ENCODE data around the gene HOXC10.

The HOXC10 gene

DNA sequence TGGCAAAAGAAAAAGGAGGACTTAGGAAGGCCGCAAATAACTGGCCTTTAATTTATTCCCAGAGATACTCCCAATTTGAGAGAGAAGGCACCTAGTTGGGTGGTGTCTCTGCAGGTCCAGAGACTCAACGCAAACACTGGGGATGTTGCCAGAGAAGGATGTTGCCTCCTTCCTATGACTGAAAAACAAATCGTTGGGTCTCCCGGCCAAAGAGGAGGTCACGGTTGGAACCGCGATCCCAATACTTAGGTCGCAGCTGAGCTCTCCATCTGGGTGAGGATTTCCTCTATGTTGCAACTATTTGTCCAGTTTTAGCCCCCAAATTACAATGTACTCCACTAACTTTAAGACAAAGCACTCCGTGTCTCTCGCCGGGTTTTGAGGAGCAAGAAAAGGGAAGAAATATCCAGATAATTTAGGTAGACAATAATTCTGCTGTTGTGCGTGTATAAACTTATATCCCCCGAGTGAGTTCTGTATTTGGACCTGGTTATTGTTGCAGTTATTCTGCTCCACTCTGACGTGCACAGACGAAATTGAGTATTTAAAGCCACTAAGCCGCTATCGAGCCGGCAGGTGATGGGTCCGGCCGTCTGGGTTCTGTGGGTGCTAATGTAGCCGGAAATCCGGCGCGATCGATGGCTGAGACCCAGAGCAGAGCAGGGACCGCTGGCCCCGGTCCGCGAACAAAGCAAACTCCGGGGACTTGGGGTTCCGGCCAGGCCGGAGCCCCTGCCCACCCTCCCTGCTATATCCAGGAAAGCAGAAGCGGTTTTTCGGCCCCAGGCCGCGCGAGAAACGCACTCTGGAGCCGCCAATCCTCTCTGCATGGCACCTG lies 24.5 kb upstream of the HOXC10 start:
- TF ChIP-seq, protein P1, sequence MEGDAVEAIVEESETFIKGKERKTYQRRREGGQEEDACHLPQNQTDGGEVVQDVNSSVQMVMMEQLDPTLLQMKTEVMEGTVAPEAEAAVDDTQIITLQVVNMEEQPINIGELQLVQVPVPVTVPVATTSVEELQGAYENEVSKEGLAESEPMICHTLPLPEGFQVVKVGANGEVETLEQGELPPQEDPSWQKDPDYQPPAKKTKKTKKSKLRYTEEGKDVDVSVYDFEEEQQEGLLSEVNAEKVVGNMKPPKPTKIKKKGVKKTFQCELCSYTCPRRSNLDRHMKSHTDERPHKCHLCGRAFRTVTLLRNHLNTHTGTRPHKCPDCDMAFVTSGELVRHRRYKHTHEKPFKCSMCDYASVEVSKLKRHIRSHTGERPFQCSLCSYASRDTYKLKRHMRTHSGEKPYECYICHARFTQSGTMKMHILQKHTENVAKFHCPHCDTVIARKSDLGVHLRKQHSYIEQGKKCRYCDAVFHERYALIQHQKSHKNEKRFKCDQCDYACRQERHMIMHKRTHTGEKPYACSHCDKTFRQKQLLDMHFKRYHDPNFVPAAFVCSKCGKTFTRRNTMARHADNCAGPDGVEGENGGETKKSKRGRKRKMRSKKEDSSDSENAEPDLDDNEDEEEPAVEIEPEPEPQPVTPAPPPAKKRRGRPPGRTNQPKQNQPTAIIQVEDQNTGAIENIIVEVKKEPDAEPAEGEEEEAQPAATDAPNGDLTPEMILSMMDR (IDR thresholded peaks at IDR 0.05; ENCODE audit: low read depth, low read length) = no peak
- TF ChIP-seq EZH2phosphoT487 (IDR thresholded peaks at IDR 0.05; ENCODE audit: low read depth) = no peak
- Histone ChIP-seq H3K27me3 (ENCODE audit: low read depth, low read length) (peaks cover 17% of the 10 kb centered on the region), H4K20me1 (ENCODE audit: insufficient read depth, low read length) (no peaks in the 10 kb centered on the region), H3K9ac (ENCODE audit: low read length) (no peak overlapping the region), H2AFZ (ENCODE audit: low read depth, low read length) (no peak overlapping the region), H3K4me1 (ENCODE audit: low read length) (peaks cover 23% of the 10 kb centered on the region), H3K9me3 (ENCODE audit: insufficient read depth, low read length) (no peaks in the 10 kb centered on the region), H3K4me3 (ENCODE audit: low read length) (no peak overlapping the region), H3K27ac (ENCODE audit: low read length) (no peak overlapping the region), H3K79me2 (ENCODE audit: low read length) (no peaks in the 10 kb centered on the region), H3K4me2 (ENCODE audit: low read length) (no peak overlapping the region), H3K36me3 (replicated peaks; ENCODE audit: low read depth, low read length) (no peaks in the 10 kb centered on the region)

DNA sequence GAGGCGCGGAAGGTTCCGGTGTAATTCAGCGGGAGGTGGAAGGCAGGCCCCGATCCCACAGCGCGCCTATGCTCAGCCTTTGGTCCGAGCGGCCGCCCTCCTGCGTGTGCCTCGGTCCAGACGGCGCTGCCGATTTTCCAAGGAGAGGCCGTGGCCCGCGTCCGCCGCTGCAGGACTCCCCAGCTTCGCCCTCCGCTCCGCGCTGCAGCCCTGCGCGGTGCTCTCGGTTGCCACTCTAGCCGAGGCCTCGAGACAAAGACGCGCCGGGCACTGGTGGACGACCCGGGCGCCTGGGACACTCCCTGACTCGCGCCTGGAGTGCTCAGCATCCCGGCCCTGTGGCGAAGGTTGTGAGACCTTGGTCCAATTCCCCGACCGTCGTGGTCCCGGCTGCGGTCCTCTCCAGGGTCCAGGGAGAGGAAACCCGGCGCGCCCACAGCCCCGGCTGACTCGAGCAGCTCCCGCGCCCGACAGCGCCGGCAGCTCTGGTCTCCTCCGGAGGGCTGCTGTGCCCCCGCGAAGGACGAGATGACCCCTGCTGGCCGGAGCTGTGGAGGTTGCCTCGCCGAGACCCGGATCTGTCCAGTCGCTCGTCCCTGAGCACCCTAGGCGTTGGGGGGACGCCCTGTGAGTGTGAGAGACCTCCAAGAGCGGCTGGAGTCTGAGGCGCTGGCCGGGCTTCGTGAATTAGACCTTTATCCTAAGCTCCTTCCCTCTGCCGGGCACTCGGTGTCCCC lies 23.8 kb upstream of the HOXC10 start:
- TF ChIP-seq EZH2phosphoT487 (IDR thresholded peaks at IDR 0.05; ENCODE audit: low read depth) = no peak
- TF ChIP-seq, protein P1 (IDR thresholded peaks at IDR 0.05; ENCODE audit: low read depth, low read length) = no peak

DNA sequence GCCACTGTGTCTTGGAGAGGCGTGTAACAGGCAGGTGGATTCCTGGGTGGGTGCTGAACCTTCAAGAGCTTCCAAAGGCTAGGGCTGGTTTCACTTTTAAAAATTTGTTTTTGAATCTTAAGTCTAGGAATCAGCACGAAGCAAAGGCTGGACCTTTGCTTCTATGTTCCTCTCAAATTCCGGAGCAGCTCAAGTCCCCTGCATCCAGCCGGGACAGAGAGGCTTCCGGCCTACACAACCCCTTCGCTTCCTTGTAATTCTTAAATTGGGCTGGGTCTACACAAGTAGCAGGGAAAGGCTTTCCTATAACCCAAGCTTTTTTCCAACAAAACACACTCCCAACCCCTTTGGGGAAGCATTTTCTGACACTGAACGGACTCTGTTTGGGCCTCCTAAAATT lies 21.9 kb upstream of the HOXC10 start:
- Histone ChIP-seq H3K9ac (ENCODE audit: low read length) (no peak overlapping the region), H3K9me3 (ENCODE audit: insufficient read depth, low read length) (no peaks in the 10 kb centered on the region), H3K4me2 (ENCODE audit: low read length) (no peak overlapping the region), H3K4me3 (ENCODE audit: low read length) (no peak overlapping the region), H2AFZ (ENCODE audit: low read depth, low read length) (no peak overlapping the region), H3K79me2 (ENCODE audit: low read length) (no peaks in the 10 kb centered on the region), H4K20me1 (ENCODE audit: insufficient read depth, low read length) (no peaks in the 10 kb centered on the region), H3K36me3 (replicated peaks; ENCODE audit: low read depth, low read length) (no peaks in the 10 kb centered on the region), H3K27ac (ENCODE audit: low read length) (no peak overlapping the region), H3K4me1 (ENCODE audit: low read length) (peaks cover 3% of the 10 kb centered on the region; the same call in 1 of the 2 replicates), H3K27me3 (ENCODE audit: low read depth, low read length) (peaks cover 17% of the 10 kb centered on the region)
- no peak for TF ChIP-seq EZH2phosphoT487 (IDR thresholded peaks at IDR 0.05; ENCODE audit: low read depth)
- TF ChIP-seq, protein P1 (IDR thresholded peaks at IDR 0.05; ENCODE audit: low read depth, low read length) = no peak

More for the DNA sequence above, 23.8 kb upstream of the HOXC10 start:
- no peak overlapping the region for H3K4me2 ChIP-seq (ENCODE audit: low read length)
- H3K27ac ChIP-seq (ENCODE audit: low read length) = no peak overlapping the region
- H3K79me2 ChIP-seq (ENCODE audit: low read length) = no peaks in the 10 kb centered on the region
- peaks cover 21% of the 10 kb centered on the region for H3K4me1 ChIP-seq (ENCODE audit: low read length)
- no peak overlapping the region for H3K4me3 ChIP-seq (ENCODE audit: low read length)
- H3K9me3 ChIP-seq (ENCODE audit: insufficient read depth, low read length) = no peaks in the 10 kb centered on the region
- H3K27me3 ChIP-seq (ENCODE audit: low read depth, low read length) = peaks cover 18% of the 10 kb centered on the region
- H4K20me1 ChIP-seq (ENCODE audit: insufficient read depth, low read length) = no peaks in the 10 kb centered on the region
- no peak overlapping the region for H3K9ac ChIP-seq (ENCODE audit: low read length)
- no peak overlapping the region for H2AFZ ChIP-seq (ENCODE audit: low read depth, low read length)
- H3K36me3 ChIP-seq (replicated peaks; ENCODE audit: low read depth, low read length) = no peaks in the 10 kb centered on the region
